T-helper 17 cell (primary cell): ENCODE measurements around the gene NKAIN2. TPM values are rescaled to one million over a fixed set of nuclear protein-coding genes. Genes with fewer than 3 reads are reported as not detected.

Experiments
- ATAC-seq: fragments of 150-1000 bp; cut with Tn5 transposase; 2 replicates; pipeline ENCODE4 v1.10.0; 2021; ENCODE audit warnings: mild to moderate bottlenecking, moderate library complexity
- DNase-seq, 3 donors: peaks; one replicate each; pipeline versions ENCODE4 v3.0.0 to v3.0.0-alpha.2; 2020 to 2021
- H3K9me3 ChIP-seq: one replicate; pipeline ENCODE4 v1.7.0; 2013; ENCODE audit warnings: low read length, mild to moderate bottlenecking; ENCODE audit not compliant: control insufficient read depth, poor library complexity, severe bottlenecking
- H3K27ac Mint-ChIP-seq: one replicate; pipeline ENCODE4 v1.8.0; 2022; ENCODE audit warnings: mild to moderate bottlenecking, moderate library complexity, mixed read lengths
- H3K27me3 Mint-ChIP-seq: one replicate; pipeline ENCODE4 v1.8.0; 2022; ENCODE audit warnings: mixed read lengths
- H3K36me3 Mint-ChIP-seq: one replicate; pipeline ENCODE4 v1.8.0; 2022; ENCODE audit warnings: low read depth, mixed read lengths
- H3K4me1 Mint-ChIP-seq: one replicate; pipeline ENCODE4 v1.8.0; 2022; ENCODE audit warnings: mild to moderate bottlenecking, mixed read lengths
- H3K4me3 Mint-ChIP-seq: one replicate; pipeline ENCODE4 v1.8.0; 2022; ENCODE audit warnings: mild to moderate bottlenecking, moderate library complexity, mixed read lengths
- total RNA-seq, 4 donors: library from RNA in 2 of 4; stranded (reverse) in 2 of 4; gene quantifications; one replicate each; pipeline ENCODE4 v1.2.3 and lab custom pipeline; 2022 to 2026

Gene NKAIN2
- total RNA-seq, 2 donors from 2014 or later: 0.13 TPM; not detected in 1

DNA sequence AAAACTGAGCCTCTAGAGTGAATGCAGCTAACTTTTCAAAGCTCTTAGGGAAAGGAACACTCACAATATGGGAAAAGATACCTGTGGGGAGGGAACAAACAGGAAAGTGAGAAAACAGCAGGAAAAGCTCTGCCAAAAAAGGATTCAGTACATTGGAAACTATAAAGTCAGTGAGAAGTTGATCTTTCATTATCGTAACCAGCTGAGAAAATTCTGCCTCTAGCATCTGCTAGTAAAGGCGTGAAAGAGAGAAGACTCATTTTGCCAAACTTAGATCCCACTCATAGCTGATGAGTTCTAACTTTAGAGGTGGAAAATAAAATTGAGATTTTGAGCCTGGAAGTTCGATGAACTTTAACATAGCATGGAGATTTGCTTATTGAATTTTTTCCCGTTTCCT lies 836.8 kb downstream of the NKAIN2 start:
- ATAC-seq: no peak
- no peak overlapping the region for H3K4me3 Mint-ChIP-seq

DNA sequence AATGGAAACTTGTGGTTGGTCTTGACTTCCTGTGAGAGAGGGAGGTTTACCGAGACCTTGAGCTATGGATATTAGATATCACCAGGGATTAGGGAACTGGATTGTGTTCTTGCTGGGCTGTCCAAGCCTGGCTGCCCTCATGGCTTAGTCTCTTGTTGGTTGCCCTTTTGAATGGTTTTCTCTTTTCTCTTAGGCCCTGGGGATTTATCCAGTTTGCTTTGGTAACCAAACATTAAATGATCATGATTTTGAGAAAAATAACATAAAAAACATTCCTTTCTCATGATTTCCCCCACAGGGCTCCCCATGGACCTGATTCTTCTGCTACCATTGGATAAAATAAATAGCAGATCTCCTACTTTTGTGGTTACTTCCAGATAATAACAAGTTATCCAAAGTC lies 852.2 kb downstream of the NKAIN2 start:
- H3K9me3 ChIP-seq: no peaks in the 10 kb centered on the region
- no peak overlapping the region for H3K4me3 Mint-ChIP-seq
- H3K27me3 Mint-ChIP-seq: no peaks in the 10 kb centered on the region
- no peaks in the 10 kb centered on the region for H3K36me3 Mint-ChIP-seq
- ATAC-seq (no peak), DNase-seq (no peak)
- no peaks in the 10 kb centered on the region for H3K4me1 Mint-ChIP-seq
- H3K27ac Mint-ChIP-seq: no peak overlapping the region

More for the DNA sequence above, 836.8 kb downstream of the NKAIN2 start:
- no peak for DNase-seq
- Mint-ChIP-seq H3K4me1 (no peaks in the 10 kb centered on the region), H3K36me3 (no peaks in the 10 kb centered on the region), H3K27me3 (no peaks in the 10 kb centered on the region), H3K27ac (no peak overlapping the region)
- no peaks in the 10 kb centered on the region for H3K9me3 ChIP-seq

DNA sequence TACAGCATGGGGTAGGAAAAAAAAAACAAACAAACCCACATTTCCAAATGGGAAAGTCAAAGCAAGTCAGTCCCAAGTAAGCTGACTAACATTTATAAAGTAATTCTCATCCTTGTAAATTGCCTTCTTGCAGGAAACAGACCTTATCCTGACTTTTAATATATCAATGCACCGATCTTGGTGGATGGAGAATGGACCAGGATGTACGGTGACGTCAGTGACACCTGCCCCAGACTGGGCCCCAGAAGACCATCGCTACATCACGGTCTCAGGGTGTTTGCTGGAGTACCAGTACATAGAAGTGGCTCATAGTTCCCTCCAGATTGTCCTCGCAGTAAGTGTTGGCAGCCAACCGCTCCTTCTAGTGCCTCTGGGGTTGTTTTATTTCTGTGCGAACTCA lies 854.4 kb downstream of the NKAIN2 start:
- ATAC-seq: no peak
- DNase-seq: no peak
- H3K4me3 Mint-ChIP-seq: no peak overlapping the region
- no peaks in the 10 kb centered on the region for H3K36me3 Mint-ChIP-seq
- no peak overlapping the region for H3K27ac Mint-ChIP-seq
- H3K27me3 Mint-ChIP-seq: no peaks in the 10 kb centered on the region
- H3K9me3 ChIP-seq: no peaks in the 10 kb centered on the region
- H3K4me1 Mint-ChIP-seq: no peaks in the 10 kb centered on the region

DNA sequence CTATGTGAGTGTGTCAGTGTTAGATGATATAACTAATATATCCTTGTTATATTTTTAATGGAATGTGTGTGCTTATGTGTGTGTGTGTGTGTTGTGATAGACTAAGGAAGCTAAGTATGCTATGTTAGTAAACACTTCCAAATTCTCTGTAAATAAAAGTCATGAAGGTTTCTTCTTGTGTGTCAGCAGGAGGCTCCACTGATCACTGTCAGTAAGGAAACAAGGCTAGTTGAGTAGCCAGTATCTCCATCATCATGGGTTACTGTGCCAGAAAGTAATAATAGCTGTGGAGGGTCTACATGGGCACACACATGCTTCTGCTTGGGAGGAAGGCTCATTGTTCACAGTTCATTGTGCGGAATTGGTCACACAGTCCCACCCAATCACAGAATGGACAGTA lies 855.8 kb downstream of the NKAIN2 start:
- H3K36me3 Mint-ChIP-seq: no peaks in the 10 kb centered on the region
- H3K27me3 Mint-ChIP-seq: no peaks in the 10 kb centered on the region
- H3K27ac Mint-ChIP-seq: no peak overlapping the region
- H3K9me3 ChIP-seq: no peaks in the 10 kb centered on the region
- DNase-seq (no peak), ATAC-seq (no peak)
- H3K4me1 Mint-ChIP-seq: no peaks in the 10 kb centered on the region
- no peak overlapping the region for H3K4me3 Mint-ChIP-seq

DNA sequence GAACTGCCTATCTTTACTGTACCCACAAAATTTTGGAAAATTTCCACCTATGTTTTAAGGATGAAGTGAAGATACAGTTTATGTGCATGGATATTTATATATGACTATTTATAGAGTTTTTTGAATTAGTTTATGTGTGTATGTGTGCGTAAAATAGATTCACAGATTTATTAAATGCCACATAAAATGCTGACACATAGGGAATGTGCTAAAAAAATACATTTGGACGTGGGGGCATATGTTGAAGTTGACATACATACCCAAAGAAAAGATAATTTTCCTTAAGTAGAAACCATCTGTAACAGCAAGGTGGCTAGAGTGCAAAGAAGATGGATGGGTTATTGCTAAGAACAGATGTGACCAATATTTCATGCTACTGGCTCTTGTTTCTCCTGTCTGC lies 856.5 kb downstream of the NKAIN2 start:
- no peak for ATAC-seq
- Mint-ChIP-seq H3K4me3 (no peak overlapping the region), H3K27ac (no peak overlapping the region), H3K4me1 (no peaks in the 10 kb centered on the region), H3K36me3 (no peaks in the 10 kb centered on the region), H3K27me3 (no peaks in the 10 kb centered on the region)
- H3K9me3 ChIP-seq: no peaks in the 10 kb centered on the region
- DNase-seq: no peak

DNA sequence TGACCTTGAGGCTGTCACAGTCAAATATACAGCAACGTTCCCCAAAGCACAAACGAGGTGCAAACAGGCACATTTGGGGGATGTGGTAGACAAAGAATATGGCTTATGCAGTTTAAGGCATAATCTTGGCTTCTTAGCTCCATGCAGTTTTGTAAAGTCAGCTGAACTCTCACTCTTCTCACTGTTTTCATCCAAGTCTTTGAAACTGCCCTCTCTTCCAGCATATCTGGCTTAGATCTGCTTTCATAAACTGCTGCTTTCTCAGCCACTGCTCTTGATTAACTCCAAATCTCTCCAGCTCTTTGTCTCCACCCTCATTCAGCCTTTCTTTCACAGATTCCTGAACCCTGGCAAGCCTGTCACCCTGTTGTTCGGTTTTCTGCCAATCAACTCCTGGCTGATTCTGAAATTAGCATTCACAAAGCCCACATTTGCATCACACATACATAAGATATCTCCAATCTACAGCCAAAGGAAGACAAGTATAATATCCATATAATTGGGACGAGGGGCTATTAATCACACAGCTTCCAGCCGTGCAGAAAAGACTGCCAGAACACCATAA lies 857.5 kb downstream of the NKAIN2 start:
- Mint-ChIP-seq H3K36me3 (no peaks in the 10 kb centered on the region), H3K27ac (no peak overlapping the region), H3K4me1 (no peaks in the 10 kb centered on the region), H3K27me3 (no peaks in the 10 kb centered on the region), H3K4me3 (no peak overlapping the region)
- H3K9me3 ChIP-seq: no peaks in the 10 kb centered on the region
- DNase-seq (no peak), ATAC-seq (no peak)

DNA sequence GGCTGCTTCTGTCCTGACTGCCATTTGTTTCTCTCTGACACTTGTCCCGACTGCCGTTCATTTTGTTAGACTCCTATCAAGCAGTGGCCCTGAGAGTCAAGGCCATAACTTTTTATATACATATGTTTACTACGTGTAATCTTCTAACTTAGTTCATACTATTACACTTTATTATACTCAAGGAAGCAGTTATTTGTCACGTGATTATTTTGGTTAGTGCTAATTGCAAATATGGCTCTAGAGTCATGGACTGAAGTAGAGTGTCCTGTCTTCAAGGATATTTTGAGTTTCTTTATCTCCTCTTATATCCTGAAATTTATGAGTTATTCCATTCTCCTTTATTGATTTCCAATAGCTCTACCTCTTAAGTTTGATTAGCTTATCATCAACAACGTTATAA lies 864.4 kb downstream of the NKAIN2 start:
- no peak for DNase-seq
- no peaks in the 10 kb centered on the region for H3K4me1 Mint-ChIP-seq
- H3K27me3 Mint-ChIP-seq: no peaks in the 10 kb centered on the region
- H3K9me3 ChIP-seq: no peaks in the 10 kb centered on the region
- H3K36me3 Mint-ChIP-seq: no peaks in the 10 kb centered on the region
- H3K4me3 Mint-ChIP-seq: no peak overlapping the region
- H3K27ac Mint-ChIP-seq: no peak overlapping the region
- no peak for ATAC-seq

DNA sequence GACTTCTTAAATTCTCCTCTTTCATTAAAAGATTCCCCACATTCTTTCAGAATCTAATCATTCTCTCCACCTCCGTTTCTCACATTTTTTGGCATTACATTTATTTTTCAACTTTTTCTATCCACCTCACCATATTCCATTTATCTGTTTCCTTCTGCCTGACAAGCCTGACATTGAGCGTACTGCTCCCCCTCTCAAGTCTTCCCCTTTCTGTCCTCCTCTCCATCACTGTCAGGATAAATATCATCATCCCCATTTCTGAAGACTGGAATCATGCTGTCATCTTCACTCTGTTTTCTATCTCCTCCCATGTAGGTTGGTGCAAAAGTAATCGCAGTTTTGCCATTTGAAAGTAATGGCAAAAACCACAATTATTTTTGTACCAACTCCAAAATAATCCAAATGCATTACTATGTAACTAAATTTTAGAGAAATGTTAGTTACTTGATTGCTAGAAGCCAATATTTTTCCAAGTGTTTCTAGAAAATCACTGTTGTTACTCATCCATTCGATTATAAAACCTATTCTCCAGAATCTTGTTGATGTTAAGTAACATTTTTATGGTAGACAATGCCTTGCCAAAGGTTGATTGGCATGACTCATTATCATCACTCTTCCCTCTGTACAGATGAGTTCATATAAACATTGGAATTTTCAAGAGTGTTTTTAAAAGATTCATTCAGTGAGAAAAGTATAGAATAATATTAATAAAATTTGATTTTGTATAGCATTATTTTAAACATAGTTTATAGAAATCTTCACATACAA lies 866.2 kb downstream of the NKAIN2 start:
- Mint-ChIP-seq H3K27me3 (no peaks in the 10 kb centered on the region), H3K36me3 (no peaks in the 10 kb centered on the region), H3K4me1 (no peaks in the 10 kb centered on the region), H3K4me3 (no peak overlapping the region), H3K27ac (no peak overlapping the region)
- ATAC-seq (no peak), DNase-seq (no peak)
- no peaks in the 10 kb centered on the region for H3K9me3 ChIP-seq

DNA sequence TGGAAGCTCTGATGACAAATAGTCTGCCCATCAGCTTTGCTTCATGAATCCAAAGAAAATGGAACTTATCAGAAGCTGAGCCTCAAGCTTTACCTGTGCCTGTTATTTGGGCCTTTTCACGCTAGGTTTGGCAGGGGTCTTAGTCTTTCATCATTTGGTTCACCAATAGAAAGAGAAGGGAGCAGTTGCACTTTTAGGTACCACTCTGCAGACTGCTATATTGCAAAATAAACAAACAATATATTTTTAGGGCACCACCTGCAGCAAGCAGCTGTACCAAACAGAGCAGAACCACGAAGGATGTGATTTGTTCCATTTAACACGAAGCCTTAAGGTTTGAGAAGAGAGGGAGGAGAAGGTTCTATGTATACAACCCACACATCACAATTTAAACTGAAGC lies 867.1 kb downstream of the NKAIN2 start:
- Mint-ChIP-seq H3K4me3 (no peak overlapping the region), H3K36me3 (no peaks in the 10 kb centered on the region), H3K4me1 (no peaks in the 10 kb centered on the region), H3K27ac (no peak overlapping the region), H3K27me3 (no peaks in the 10 kb centered on the region)
- no peaks in the 10 kb centered on the region for H3K9me3 ChIP-seq
- ATAC-seq (no peak), DNase-seq (no peak)

DNA sequence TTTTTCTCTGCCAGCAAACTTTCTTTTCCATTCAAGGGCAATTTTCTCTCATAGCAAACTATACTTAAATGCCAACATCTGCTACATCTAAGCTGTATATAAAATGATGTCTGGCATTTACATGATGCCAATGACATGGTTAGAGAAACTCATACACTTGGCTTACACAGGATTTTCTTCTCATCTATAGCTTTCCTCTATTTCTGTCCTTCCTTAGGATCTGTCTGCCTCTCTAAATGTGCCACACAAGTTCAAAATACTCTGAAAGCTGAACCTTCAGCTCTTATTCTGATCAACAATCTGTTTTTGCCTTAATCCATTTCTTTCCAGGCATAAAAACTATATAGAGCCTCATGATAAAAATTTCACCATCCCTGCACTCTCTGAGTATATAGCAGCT lies 867.7 kb downstream of the NKAIN2 start:
- Mint-ChIP-seq H3K27ac (no peak overlapping the region), H3K27me3 (no peaks in the 10 kb centered on the region), H3K4me3 (no peak overlapping the region), H3K36me3 (no peaks in the 10 kb centered on the region), H3K4me1 (no peaks in the 10 kb centered on the region)
- no peaks in the 10 kb centered on the region for H3K9me3 ChIP-seq
- DNase-seq: no peak
- ATAC-seq: no peak

DNA sequence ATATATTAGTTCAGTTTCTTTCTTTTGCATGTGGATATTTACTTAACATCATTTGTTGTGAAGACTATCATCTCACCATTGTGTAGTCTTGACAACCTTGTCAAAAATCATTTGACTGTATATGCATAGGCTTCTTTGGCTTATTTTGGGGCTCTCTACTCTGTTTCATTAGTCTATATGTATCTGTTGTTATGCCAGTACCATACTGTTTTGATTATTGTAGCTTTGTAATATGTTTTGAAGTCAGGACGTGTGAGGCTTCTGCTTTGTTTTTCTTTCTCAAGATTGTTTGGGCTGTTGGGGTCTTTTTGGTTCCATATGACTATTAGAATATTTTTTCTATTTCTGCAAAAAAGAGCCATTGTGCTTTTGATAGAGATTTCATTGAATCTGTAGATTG lies 870.4 kb downstream of the NKAIN2 start:
- no peaks in the 10 kb centered on the region for H3K9me3 ChIP-seq
- ATAC-seq (no peak), DNase-seq (no peak)
- no peak overlapping the region for H3K4me3 Mint-ChIP-seq
- no peaks in the 10 kb centered on the region for H3K36me3 Mint-ChIP-seq
- no peak overlapping the region for H3K27ac Mint-ChIP-seq
- no peaks in the 10 kb centered on the region for H3K4me1 Mint-ChIP-seq
- H3K27me3 Mint-ChIP-seq: no peaks in the 10 kb centered on the region

DNA sequence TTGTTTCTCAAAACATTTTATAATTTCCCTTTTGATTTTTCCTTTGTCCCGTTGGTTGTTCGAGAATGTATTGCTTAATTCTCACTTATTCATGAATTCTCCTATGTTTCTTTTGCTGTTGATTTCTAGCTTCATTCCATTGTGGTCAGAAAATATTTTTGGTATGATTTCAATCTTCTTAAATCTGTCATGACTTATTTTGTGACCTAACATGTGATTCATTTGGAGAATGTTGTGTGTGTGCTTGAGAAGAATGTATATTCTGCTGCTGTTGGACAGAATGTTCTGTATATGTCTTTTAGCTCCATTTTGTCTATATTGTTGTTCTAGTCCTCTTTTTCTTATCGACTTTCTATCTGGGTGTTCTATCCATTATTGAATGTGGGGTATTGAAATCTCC lies 872.4 kb downstream of the NKAIN2 start:
- DNase-seq: no peak
- Mint-ChIP-seq H3K27ac (no peak overlapping the region), H3K4me1 (no peaks in the 10 kb centered on the region), H3K36me3 (no peaks in the 10 kb centered on the region), H3K27me3 (no peaks in the 10 kb centered on the region), H3K4me3 (no peak overlapping the region)
- no peak for ATAC-seq
- H3K9me3 ChIP-seq: no peaks in the 10 kb centered on the region

DNA sequence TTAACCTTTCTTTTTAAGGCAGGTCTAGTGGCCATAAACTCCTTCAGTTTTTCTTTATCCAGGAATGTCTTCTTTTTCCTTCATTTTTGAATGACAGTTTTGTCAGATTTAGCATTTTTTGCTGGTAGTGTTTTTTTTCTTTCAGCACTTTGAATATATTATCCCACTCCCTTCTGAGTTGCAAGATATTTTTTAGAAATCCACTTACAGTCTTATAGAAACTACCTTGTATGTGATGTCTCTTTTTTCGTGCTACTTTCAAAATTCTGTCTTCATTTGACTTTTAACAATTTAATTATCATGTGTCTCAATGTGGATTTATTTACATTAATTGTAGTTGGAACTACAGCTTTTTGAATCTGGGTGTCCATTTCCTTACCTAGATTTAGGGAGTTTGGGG lies 874.2 kb downstream of the NKAIN2 start:
- no peak for ATAC-seq
- Mint-ChIP-seq H3K4me1 (no peaks in the 10 kb centered on the region), H3K36me3 (no peaks in the 10 kb centered on the region)

DNA sequence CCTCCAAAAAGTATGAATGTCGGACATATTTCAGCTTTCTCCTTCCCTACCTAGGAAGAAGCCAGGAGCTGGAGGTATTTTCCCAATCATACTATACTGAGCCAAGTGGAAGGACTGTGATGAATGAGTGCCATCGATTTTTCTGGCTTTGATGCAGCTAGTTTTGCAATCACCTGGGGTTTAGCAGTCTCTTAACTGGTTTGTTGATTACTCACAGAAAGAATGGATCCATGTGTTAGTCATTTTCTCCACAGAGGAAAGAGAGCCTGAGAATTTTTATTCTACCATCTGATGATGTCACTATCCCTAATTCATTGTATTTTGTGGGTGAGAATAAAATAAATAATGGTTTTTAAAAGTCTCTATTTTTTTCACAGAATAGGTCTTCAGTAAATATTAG lies 875.7 kb downstream of the NKAIN2 start:
- no peak for ATAC-seq
- Mint-ChIP-seq H3K4me1 (no peaks in the 10 kb centered on the region), H3K36me3 (no peaks in the 10 kb centered on the region), H3K27ac (no peak overlapping the region), H3K4me3 (no peak overlapping the region), H3K27me3 (no peaks in the 10 kb centered on the region)
- no peaks in the 10 kb centered on the region for H3K9me3 ChIP-seq
- DNase-seq: no peak

More for the DNA sequence above, 874.2 kb downstream of the NKAIN2 start:
- H3K9me3 ChIP-seq: no peaks in the 10 kb centered on the region
- H3K4me3 Mint-ChIP-seq: no peak overlapping the region
- DNase-seq: no peak
- H3K27me3 Mint-ChIP-seq: no peaks in the 10 kb centered on the region
- H3K27ac Mint-ChIP-seq: no peak overlapping the region
